ENCODE measurements around the gene LGALS3BP.

- TF ChIP-seq, protein P1, sequence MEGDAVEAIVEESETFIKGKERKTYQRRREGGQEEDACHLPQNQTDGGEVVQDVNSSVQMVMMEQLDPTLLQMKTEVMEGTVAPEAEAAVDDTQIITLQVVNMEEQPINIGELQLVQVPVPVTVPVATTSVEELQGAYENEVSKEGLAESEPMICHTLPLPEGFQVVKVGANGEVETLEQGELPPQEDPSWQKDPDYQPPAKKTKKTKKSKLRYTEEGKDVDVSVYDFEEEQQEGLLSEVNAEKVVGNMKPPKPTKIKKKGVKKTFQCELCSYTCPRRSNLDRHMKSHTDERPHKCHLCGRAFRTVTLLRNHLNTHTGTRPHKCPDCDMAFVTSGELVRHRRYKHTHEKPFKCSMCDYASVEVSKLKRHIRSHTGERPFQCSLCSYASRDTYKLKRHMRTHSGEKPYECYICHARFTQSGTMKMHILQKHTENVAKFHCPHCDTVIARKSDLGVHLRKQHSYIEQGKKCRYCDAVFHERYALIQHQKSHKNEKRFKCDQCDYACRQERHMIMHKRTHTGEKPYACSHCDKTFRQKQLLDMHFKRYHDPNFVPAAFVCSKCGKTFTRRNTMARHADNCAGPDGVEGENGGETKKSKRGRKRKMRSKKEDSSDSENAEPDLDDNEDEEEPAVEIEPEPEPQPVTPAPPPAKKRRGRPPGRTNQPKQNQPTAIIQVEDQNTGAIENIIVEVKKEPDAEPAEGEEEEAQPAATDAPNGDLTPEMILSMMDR (optimal IDR thresholded peaks at IDR 0.05 in 1 of 3, IDR thresholded peaks at IDR 0.05 in 1 of 3, conservative IDR thresholded peaks at IDR 0.05 in 1 of 3; ENCODE audit: extremely low read depth in 1 of 3, insufficient read depth in 2 of 3, low read length in 3 of 3) = no peak
- TF ChIP-seq EZH2 (IDR thresholded peaks at IDR 0.05; ENCODE audit: low read length) = no peak
Observed at GRCh38 chr17:78940258-78940657, 39.5 kb downstream of the LGALS3BP start.
